Measurements from ENCODE around the gene GSTA1.

GRCh38 chr6:52846002-52846401, 42.4 kb upstream of the GSTA1 start:
- TF ChIP-seq CTCF (IDR thresholded peaks at IDR 0.05; ENCODE audit: poor library complexity) (no peak), EZH2 (IDR thresholded peaks at IDR 0.05; ENCODE audit: borderline replicate concordance) (no peak)

Data from hepatocyte (in vitro differentiated cells).